Esophagus squamous epithelium (tissue), 4 donors: Measurements from ENCODE around the gene SLC38A8.

Experiments
- POLR2A ChIP-seq, 4 donors: fragments of 450-650 bp; IDR thresholded peaks; one replicate each; pipeline ENCODE4 v1.6.1; 2017; ENCODE audit warnings: antibody characterized with exemption in 4 of 4, mild to moderate bottlenecking in 4 of 4, moderate library complexity in 3 of 4
- TF ChIP-seq, protein P1 (sequence below), 6 experiments: fragments of 450-650 bp in 4 of 6; fragments of 200-600 bp in 2 of 6; sonication (generic) in 2 of 6; IDR thresholded peaks; one replicate each; pipeline ENCODE4 v1.5.1; 2016 to 2019; ENCODE audit warnings: antibody characterized with exemption in 6 of 6, mild to moderate bottlenecking in 4 of 6, moderate library complexity in 4 of 6

DNA sequence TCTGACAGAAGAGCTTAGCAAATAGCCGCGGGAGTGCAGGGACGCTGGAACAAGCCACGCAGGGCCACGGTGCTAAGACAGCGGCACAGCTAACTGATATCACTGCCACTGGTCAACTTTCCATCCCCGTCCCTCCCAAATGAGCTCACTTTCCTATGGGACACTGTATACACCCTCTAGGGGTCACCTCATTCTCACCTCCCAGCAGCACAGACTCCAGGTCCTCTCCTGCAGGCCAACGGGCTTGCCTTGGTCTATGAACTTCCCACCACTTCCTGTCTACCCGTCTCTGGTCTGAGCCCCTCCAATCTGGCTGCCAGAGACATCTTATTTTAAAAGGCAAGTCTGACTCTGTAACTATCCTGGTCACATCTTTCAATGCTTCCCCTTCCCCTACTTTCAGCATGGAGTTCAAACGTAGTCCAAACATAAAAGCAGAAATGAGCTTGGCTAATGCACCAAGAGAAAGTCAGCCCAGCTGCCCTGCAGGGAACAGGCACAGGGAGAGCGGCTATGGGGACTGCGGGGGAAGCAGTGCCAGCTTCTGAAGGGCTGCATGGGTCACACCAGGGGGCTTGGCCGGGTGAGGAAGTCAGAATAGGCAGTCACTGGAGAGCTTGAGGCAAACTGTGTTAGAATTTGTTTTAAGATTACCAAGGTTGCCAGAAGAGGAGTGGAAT is 26.3 kb upstream of the SLC38A8 start:
- TF ChIP-seq, protein P1, sequence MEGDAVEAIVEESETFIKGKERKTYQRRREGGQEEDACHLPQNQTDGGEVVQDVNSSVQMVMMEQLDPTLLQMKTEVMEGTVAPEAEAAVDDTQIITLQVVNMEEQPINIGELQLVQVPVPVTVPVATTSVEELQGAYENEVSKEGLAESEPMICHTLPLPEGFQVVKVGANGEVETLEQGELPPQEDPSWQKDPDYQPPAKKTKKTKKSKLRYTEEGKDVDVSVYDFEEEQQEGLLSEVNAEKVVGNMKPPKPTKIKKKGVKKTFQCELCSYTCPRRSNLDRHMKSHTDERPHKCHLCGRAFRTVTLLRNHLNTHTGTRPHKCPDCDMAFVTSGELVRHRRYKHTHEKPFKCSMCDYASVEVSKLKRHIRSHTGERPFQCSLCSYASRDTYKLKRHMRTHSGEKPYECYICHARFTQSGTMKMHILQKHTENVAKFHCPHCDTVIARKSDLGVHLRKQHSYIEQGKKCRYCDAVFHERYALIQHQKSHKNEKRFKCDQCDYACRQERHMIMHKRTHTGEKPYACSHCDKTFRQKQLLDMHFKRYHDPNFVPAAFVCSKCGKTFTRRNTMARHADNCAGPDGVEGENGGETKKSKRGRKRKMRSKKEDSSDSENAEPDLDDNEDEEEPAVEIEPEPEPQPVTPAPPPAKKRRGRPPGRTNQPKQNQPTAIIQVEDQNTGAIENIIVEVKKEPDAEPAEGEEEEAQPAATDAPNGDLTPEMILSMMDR (IDR thresholded peaks at IDR 0.05) = no peak
- no peak for TF ChIP-seq POLR2A (IDR thresholded peaks at IDR 0.05)
